Bone marrow (tissue), 2 donors: ENCODE results near the gene ADO.
A peak's percentile ranks its signal among the peaks of the same experiment; 100 is the strongest.

Source experiments
- DNase-seq, 2 donors: peaks; one replicate each; lab custom pipeline; 2025; lab: John Stamatoyannopoulos, UW

Gene ADO

DNA sequence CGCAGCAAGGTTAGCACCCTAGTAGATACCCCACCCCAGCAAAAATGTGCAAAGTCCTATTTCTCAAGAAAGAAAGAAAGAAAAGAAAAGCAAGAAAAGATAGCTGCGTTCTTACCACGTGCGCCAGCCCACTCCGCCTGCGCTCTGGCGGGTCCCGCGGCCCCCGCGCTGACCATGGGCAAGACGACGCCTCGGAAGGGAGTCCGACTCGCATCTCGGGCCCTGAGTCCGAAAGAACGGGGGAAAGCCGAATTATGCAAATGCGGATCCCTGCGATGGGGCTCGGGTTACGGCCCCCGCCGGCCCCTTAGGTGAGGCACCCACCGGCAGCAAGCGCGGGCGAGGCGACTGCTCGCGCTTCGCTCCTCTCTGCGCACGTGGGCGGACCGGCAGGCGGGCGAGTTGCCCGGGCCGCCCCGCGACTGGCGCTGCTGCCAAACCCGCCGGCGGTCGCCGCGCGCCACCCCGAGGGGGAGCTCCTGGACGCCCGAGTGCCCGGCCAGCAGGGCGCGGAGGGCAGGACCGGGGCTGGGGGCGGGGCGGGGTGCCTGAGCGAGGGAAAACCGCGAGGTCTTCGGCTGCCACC lies 14.0 kb downstream of the ADO start:
- DNase-seq = no peak

DNA sequence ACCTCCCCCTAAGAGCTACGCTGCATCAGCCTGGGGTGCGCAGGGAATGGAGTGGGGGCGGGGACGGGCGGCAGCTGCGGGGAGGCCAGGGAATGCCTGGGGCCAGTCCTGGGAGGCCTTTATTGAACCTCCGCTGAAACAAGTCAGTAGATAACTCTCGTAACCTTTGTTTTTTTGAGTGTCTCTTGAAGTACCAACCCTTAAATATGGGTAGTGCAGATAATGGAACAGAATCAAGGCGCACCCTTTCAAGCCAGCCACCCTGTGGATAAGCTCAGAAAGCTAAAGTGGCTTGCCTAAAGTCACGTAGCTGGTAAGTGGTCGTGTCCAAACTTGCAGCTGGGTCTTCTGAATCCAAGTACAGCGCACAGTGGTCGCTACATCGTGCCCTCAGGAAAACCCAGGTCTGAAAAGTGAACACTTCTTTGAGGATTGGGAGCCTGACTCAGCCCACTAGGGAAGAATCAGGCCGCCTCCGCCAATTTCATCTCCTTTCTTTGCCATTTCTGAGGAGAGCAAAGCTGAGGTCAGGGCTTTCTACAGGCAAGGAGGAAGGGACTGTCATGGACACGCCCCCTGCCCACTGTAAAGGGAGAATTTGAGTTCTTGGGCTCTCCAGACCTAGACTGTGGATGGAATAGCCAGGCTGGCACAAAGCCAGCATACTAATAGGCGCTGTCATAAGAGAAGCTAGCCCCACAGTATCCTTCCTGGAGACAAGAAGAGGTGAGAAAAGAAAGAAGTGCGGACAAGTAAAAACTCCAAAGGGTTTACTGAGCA lies 14.8 kb downstream of the ADO start:
- DNase-seq = no peak

DNA sequence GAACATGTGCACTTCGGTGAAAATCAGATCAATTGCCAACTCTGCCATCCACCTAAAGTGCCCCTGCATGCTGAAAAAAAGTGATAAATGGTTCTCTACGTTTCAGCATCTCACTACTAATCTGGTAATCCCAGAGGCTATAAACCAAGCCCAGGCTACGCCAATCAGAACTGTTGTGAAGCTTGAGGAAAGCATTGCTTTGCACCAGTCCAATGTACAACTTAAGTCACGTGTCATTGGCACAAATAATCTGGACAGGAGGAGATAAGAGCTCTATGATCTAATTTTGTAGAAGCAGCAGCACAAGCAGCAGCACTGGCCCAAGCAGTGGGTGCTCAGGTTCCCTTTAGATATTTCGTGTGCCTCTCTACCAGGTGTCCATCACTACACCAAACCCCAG lies 16.1 kb downstream of the ADO start:
- DNase-seq = no peak

DNA sequence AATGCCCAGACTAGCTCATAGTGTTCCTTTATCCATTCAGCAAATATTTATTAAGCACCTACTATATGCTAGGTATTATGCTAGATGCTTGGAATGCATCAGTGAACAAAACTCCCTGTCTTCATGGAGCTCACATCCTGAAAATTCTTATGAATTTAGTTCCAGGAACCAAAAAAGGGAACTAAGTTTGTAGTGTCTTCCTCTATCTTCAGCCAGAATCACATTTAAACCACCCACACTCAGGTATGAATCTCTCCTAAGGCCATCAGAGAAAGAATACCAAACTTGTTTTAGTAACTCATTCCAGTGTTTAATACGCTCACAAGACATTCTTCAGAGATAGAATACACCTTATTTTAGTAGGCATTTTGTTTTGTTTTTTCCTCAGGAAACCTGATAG lies 21.8 kb downstream of the ADO start:
- DNase-seq = no peak

DNA sequence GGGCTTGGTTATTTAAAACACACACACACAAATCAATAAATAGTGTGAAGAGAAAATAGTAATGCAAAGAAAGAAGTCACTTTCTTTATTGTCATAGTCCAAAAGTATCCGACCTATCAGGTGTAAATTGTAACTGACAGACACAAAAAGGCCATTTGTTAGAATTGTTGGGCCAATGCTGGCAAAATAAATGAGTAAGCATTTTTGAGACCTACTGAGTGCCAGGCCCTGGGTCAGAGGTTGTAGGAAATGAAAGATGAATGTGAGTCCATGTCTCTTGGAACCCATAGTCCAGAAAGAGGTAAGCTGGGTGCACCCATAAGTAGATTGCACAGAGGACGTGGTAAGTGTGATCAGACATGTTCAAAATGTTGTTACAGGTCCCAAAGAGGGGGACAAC lies 25.1 kb downstream of the ADO start:
- DNase-seq = no peak

DNA sequence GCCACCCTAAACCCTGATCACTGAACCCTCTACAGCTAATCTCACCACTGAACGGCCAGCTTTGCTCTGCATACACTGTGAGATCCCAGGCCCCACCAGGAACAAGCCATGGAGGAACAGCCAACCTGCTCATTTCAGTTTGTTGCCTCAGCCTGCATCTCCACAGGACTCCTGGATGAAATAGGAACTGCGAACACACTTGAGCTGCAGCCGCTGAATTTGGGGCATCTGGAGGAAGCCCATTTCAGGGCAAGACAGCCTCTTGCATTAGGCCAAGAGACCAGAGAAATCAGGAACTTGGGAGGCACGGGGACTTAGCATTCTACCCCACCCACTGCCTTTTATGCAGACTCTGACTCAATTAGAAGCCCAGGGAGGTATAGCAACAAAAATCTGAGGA lies 26.2 kb downstream of the ADO start:
- no peak for DNase-seq

DNA sequence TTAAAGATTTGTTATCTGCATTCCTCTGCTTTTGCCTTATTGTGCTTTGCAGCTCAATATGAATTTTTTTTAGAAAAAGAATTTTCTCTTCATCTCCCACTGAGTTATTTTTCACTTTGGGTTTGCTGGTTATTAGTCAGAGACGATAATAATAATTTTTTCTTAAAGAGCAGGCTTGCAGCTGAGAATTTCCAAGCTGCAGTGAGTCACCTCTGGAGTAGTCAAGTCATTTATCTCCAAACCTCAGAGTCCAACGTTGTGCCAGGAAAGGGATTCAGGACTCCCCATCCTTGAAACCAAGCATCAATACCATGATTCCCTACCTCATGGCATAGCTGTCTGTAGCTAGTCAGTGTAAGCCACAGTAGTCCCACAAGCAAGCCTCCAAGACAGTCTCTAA lies 26.8 kb downstream of the ADO start:
- no peak for DNase-seq

DNA sequence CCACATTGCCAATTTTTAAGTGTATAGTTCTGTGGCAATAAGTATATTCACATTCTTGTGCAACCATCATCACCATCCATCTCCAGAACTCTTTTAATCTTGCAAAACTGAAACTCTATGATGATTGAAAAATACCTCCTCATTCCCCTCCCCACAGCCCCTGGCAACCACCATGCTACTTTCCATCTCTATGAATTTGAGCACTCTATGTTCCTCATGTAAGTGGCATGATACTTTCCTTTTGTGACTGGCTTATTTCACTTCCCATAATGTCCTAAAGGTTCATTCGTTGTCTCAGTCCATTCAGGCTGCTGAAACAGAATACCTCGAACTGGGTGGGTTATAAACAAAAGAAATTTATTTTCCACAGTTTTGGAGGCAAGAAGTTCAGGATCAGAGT lies 35.1 kb downstream of the ADO start:
- DNase-seq = no peak

DNA sequence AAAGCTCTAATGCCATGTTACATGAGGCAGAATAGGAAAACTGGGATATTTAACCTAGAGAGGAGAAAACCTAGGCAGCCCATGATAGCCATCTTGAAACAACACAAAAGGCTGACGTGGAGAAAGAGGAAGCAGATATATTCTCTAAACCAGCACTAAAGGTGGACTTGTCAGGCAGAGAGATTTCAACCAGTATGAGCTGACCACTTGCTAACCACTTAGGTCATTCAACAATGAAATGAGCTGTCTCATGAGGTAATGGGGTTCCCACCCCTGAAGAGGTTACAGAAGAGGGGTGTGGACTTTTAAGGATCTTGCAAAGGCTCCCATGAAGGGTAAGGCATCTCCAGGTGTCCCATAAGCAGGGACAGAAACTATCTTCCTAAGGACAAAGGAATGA lies 38.5 kb downstream of the ADO start:
- DNase-seq = no peak

- no peak for DNase-seq
These were observed 39.1 kb downstream of the ADO start for GRCh38 chr10:62843600-62843999.

DNA sequence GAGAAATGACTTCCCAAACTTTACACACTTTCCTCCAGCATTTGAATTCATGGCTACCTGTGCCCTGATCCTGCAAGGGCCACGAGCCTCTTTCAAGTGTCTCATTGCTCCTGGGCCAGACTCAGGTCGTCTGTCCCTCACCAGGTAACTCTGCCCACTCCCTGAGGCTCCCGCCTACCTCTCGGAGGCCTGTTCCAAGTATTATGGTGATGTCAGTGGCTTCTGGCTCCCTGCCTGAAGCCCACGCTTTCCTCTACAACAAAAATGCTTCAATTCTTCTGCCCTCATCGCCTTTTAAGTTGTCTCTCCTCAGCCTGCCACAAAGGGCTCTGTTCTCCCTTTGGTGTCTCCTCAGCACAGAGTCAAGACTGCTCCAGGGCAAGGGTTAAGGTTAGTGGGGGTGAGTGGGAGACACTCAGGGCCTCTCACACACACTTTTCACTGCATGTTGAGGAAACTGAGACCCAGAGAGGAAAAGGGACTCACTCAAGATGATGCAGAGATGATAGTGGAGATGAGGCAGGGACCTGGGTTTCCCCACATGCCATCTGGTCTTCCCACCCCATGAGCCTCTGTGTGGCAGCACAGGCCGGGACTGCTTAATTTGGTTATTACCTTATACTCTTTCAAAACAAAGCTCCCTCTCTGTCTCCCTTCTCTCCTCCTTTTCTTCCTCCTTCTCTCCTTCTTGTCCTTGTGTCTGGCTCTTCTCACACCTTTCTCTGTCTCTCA lies 39.9 kb downstream of the ADO start:
- no peak for DNase-seq

DNA sequence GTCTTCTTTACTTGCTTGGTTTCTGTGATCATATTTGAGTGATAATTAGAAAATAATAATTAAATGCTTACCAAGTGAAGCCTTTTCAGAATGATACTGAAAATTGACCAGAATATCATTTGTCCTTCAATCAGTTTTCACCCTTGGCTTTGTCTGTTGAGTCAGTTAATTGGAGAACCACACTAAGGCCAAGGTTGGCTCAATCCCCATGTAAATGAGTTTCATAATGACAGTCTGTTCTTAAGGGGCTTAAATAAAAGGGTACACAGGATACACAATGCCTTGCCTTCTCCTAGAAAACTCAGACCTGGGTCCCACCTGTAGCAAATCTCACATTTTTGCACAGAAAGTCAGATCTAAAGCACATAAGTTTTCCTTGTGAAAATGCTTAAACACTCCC lies 42.9 kb downstream of the ADO start:
- no peak for DNase-seq

GRCh38 chr10:62850646-62851045 lies 46.1 kb downstream of the ADO start:
- DNase-seq = no peak

DNA sequence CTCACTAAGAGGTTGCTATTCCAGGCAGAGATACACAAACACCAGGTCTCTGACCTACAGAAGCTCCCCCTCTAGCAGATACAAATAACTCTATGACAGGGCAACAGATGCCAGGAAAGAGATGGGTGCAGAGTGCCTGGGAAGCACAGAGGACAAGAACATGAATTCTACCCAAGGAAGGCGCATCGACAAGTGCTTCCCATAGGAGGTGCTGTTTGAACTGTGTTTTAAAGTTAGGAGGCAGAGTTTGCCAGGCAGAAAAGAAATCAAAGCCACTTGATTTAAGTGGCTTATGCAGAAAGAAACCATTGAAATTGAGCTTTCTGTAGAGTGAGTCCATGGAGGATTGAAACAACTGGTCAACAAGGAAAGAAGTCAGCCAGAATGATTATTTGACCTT lies 46.9 kb downstream of the ADO start:
- no peak for DNase-seq

DNA sequence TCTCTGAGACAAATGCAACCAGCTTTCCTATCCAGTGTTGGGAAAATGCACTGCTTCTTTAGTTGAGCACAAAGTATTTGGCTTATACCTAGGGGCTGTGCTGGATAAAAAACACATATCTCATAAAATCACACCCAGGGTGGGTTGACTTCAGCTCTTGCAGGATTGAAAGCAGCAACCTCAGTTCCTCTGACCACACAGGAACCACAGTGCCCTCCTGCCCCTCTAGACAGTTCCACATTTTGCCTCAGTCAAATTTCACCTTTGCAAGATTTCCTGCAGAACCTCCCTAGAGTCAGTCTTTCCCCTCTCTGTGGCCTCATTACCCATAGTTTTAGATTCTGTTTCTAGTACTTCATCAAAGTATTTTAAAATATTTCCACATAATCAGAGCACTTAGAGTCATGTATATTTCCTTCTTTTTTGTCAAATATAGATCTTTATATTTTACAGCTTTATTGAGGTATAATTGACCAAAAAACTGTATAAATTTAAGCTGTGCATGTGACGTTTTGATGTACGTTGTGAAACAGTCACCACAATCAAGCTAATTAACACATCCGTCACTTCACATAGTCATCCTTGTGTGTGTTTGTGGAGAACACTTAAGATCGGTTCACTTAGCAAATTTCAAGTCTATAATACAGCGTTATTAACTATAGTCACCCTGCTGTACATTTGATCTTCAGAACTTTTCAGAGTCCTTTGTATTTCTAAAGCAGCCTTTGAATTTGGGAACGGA lies 48.6 kb downstream of the ADO start:
- DNase-seq = no peak

- peak in 1 of 2 donors; percentile 25 for DNase-seq
These were observed 49.2 kb downstream of the ADO start for GRCh38 chr10:62853710-62854109.

- DNase-seq = no peak
These were observed 51.5 kb downstream of the ADO start for GRCh38 chr10:62856021-62856420.
